T-helper 1 cell treated with Interleukin-12 subunit alpha and Interleukin-12 subunit beta and Interleukin-4 antibody, amounts not matched to agents 30 ng/mL and 1 ng/mL, for 36 hours (primary cell): ENCODE data around the gene PLEKHG2. TPM values are rescaled to one million over a fixed set of nuclear protein-coding genes. Genes with fewer than 3 reads are reported as not detected.

Source experiments
- intact Hi-C: fragments of 100-400 bp; cut with micrococcal nuclease; formaldehyde crosslinking; loops from one replicate; pipeline ENCODE4 v1.15.1; 2024
- total RNA-seq: library from RNA; stranded (reverse); gene quantifications from 2 replicates; pipeline ENCODE4 v1.2.3, GENCODE V29; 2022

The PLEKHG2 gene
- total RNA-seq, 1 donor from 2014 or later: 66.5 TPM

GRCh38 chr19:39416152-39417120 lies 4.0 kb downstream of the PLEKHG2 start:
- intact Hi-C loops: no loop called here

GRCh38 chr19:39417463-39418181 lies 5.2 kb downstream of the PLEKHG2 start:
- intact Hi-C loops: no loop called here

- intact Hi-C loops: no loop called here
Measured at GRCh38 chr19:39419003-39419402, 6.5 kb downstream of the PLEKHG2 start.

- intact Hi-C loops: no loop called here
Measured at GRCh38 chr19:39420769-39421168, 8.3 kb downstream of the PLEKHG2 start.

- intact Hi-C loops: no loop called here
Measured at GRCh38 chr19:39422020-39422419, 9.6 kb downstream of the PLEKHG2 start.

- intact Hi-C loops: no loop called here
Measured at GRCh38 chr19:39423258-39424086, 11.0 kb downstream of the PLEKHG2 start.

- intact Hi-C loops: no loop called here
Measured at GRCh38 chr19:39424934-39425333, 12.5 kb downstream of the PLEKHG2 start.

GRCh38 chr19:39425744-39426143 lies 13.3 kb downstream of the PLEKHG2 start:
- intact Hi-C loops: no loop called here

- intact Hi-C loops: no loop called here
Measured at GRCh38 chr19:39426170-39426569, 13.7 kb downstream of the PLEKHG2 start.

- intact Hi-C loops: no loop called here
Measured at GRCh38 chr19:39427707-39428106, 15.2 kb downstream of the PLEKHG2 start.

GRCh38 chr19:39428283-39429112 lies 16.0 kb downstream of the PLEKHG2 start:
- intact Hi-C loops: no loop called here

GRCh38 chr19:39430675-39431593 lies 18.5 kb downstream of the PLEKHG2 start:
- intact Hi-C loops: loop anchor here (1.0 to 10.0 kb wide), 4 partner anchors 14 to 1056 kb away; partner anchors contain the start of genes PLEKHG2, PSMD8 and SUPT5H

- intact Hi-C loops: loop anchor here (10.0 kb wide), 1 partner anchor 1058 kb away; the partner anchor contains the start of gene PSMD8
Measured at GRCh38 chr19:39432677-39433025, 20.2 kb downstream of the PLEKHG2 start.

- intact Hi-C loops: loop anchor here (10.0 kb wide), 1 partner anchor 1059 kb away; the partner anchor contains the start of gene PSMD8
Measured at GRCh38 chr19:39433480-39434079, 21.1 kb downstream of the PLEKHG2 start.

- intact Hi-C loops: loop anchor here (1.0 to 10.0 kb wide), 3 partner anchors 22 to 1060 kb away; partner anchors contain the start of genes MED29, PAF1, PLEKHG2 and PSMD8
Measured at GRCh38 chr19:39434123-39435076, 21.9 kb downstream of the PLEKHG2 start.

- intact Hi-C loops: loop anchor here (1.0 to 10.0 kb wide), 5 partner anchors 10 to 1061 kb away; partner anchors contain the start of genes EID2B, MED29, PAF1 and PLEKHG2
Measured at GRCh38 chr19:39435499-39436349, 23.3 kb downstream of the PLEKHG2 start, which contains the start of gene RPS16. Gene RPS16, minus strand, starts transcription at chr19:39435949. Its CDS starts 54 bp downstream, at chr19:39435895.
